ENCODE data around the gene SYTL3.

Gene SYTL3

DNA sequence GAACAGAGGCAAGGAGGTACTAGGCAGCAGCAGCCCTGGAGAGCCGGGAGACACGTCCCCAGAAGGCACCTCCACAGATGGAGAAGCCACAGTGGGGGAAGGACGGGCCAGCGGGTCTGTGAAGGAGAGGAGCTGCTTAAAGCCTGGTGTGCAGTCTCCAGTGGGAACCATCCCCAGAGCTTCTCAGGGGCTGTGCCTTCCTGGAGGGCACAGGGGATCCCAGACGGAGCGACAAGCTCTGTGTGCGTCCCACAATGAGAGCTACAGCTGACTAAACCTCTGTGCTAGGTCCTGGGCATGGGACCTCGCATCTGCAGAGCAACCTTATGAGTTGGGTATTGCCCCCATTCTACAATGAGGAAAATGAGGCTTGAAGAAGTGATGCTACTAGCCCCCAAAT lies 118.6 kb downstream of the SYTL3 start:
- TF ChIP-seq, protein P1, sequence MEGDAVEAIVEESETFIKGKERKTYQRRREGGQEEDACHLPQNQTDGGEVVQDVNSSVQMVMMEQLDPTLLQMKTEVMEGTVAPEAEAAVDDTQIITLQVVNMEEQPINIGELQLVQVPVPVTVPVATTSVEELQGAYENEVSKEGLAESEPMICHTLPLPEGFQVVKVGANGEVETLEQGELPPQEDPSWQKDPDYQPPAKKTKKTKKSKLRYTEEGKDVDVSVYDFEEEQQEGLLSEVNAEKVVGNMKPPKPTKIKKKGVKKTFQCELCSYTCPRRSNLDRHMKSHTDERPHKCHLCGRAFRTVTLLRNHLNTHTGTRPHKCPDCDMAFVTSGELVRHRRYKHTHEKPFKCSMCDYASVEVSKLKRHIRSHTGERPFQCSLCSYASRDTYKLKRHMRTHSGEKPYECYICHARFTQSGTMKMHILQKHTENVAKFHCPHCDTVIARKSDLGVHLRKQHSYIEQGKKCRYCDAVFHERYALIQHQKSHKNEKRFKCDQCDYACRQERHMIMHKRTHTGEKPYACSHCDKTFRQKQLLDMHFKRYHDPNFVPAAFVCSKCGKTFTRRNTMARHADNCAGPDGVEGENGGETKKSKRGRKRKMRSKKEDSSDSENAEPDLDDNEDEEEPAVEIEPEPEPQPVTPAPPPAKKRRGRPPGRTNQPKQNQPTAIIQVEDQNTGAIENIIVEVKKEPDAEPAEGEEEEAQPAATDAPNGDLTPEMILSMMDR (IDR thresholded peaks at IDR 0.05; ENCODE audit: low read depth, low read length) = no peak
- DNase-seq (ENCODE audit: extremely low read depth, low read depth) = no peak

DNA sequence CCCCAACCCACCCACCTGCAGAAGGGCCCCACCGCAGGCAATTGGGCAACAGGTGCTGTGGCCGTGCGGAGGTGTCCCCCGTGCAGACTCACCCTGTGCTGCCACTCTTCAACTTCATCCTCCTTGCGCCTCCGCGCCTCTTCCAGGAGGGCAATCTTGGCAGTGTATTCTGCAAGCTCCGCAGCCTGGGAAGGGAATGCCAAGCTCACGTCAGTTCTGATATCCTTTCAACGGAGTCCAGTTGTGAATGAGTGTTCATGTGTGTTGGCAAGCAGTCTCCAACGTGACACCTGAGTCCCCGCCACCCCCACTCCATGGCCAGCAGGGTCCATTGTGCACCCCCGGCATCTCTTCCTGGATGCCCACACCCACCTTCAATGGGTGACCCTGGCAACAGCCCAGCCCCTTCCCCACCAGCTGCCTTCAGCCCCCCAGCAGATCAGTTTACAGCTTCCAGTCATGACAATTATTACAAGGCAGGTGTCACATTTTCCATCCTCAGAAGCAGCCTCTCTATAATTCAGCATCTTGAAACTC lies 119.4 kb downstream of the SYTL3 start:
- TF ChIP-seq, protein P1 (IDR thresholded peaks at IDR 0.05; ENCODE audit: low read depth, low read length) = no peak
- DNase-seq (ENCODE audit: extremely low read depth, low read depth) = no peak

DNA sequence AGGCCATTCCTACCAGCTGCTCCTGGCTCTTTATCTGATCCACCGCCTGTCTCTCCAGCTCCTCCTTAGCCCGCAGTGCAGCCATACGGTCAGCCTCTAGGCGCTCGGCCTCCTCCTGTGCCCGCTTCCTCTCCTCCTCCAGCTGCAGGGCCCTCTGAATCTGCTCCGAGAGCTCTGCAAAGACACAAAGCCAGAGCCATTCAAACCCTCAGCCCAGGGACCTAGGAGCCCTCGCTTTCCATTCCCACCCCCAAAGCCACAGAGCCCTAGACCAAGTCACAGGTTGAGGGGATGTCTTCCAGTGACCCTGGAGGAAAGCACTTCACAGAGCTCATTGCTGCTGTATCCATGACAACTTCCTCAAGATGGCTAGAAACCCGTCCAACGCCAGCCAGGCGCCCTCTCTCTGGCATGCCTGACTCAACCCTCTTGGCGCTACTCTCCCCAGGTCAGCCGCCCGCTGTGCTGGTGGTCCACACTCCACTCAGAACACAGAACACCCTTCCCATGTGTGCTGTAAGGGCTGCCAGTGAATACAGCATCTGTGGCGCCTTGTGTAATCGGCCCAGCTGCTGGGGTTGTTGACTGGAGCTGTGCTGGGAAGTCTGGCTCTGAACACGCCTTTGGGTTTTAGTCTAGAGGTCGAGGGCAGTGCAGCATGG lies 120.0 kb downstream of the SYTL3 start:
- DNase-seq (ENCODE audit: extremely low read depth, low read depth) = no peak
- TF ChIP-seq, protein P1 (IDR thresholded peaks at IDR 0.05; ENCODE audit: low read depth, low read length) = no peak

DNA sequence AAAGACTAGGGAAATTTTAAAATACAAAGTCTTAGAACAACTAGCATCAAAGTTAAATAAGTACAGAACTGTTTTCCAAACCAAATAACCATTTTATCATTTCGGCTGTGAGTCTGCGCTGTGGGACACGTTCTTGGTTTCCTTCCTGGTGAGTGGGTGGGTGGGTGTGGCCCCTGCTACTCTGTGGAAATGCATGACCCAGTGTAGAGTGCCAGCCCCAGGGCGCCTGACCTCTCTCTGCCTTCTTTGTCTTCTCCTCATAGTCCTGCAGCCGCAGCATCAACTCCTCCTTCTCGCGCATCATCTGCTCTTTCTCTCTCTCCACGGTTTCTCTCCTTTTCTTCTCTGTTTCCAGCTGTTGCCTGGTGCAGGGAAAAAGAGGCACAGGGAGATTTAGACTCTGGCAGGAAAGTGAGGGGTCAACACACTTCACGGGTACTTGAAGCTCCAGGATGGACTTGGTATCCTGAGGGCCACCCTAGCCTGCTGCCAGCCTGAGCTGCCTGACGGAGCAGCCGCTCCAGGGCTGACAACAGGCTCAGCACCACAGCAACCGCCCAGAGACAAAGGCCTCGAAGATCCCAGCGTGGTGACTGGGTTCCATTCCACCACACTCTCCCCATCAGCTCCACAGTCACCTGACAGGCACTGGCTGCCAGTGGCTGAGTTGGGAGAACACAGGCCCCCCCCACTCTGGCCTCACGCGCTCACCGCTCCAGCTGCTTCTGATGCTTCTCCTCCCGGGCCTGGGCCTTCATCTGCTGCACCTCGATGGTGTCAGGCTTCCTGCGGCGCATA lies 120.9 kb downstream of the SYTL3 start:
- TF ChIP-seq, protein P1 (IDR thresholded peaks at IDR 0.05; ENCODE audit: low read depth, low read length) = no peak
- DNase-seq (ENCODE audit: extremely low read depth, low read depth) = no peak

DNA sequence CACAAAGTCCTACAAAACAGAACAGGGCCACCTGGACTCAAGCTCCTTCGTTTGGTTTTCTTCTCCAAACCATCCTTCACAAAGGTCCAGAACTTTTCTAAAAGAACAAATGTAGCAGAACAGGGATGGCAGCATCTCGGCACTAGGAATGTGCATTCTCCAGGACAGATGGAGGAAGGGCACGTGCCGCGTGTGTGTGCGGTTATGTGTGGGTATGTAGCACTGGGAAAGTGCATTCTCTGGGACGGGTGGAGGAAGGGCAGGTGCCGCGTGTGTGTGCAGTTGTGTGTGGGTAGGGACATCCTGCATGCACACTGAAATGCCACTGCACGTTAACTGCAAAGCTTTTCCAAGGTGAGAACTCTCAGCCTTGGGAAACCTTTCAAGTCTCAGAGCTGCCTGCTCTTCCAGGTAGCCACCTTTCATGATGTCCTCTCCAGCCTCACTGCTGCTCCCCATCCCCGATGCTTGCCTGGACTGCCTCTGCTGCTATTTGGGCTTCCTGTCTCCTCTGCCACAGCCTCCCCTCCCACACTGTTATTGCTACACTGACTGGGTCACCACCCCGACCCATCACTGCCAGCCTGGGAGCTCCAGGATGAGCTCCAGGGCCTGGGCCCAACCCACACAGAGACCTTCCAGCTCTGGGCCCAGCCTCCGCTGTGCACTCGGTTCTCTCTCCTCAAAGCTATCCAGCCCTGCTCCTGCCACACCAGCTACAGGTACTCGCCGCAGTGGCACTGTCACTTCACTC lies 121.7 kb downstream of the SYTL3 start:
- TF ChIP-seq, protein P1 (IDR thresholded peaks at IDR 0.05; ENCODE audit: low read depth, low read length) = no peak
- no peak for DNase-seq (ENCODE audit: extremely low read depth, low read depth)

DNA sequence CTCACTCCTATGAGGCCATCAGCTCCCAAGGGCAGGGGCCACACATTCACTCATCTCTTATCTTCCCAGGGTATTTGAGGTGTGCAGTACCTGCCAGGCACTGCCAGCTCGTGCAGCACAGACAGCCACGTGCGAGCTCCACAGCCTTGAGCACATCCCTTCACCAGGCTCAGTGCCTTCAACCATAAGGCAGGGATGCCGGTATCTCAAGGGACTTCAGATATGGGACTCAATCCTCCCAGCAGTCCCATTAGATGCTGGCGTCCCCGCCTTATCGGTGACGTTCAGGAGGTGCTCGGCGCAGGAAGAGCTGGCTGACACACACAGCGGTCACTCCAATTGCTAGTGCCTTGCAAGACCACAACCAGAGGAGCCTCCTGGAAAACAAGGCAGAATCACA lies 122.3 kb downstream of the SYTL3 start:
- TF ChIP-seq, protein P1 (IDR thresholded peaks at IDR 0.05; ENCODE audit: low read depth, low read length) = no peak

More for the DNA sequence above, 122.3 kb downstream of the SYTL3 start:
- no peak for DNase-seq (ENCODE audit: extremely low read depth, low read depth)
